RCC 7860 (cell line): Measurements from ENCODE around the gene PRF1.
"Not testable (repeated sequence)": the region's sequence is repeated elsewhere in the genome, so short reads cannot be mapped to it uniquely, and the experiment has no call there.

Source experiments
- DNase-seq: peaks from one replicate; pipeline ENCODE4 v3.0.0-alpha.2; 2015; ENCODE audit warnings: low spot score
- FAIRE-seq: peaks from 2 replicates; lab custom pipeline; 2012; peaks lifted over from hg19 to GRCh38; lab: Jason Lieb, UNC

PRF1 gene

DNA sequence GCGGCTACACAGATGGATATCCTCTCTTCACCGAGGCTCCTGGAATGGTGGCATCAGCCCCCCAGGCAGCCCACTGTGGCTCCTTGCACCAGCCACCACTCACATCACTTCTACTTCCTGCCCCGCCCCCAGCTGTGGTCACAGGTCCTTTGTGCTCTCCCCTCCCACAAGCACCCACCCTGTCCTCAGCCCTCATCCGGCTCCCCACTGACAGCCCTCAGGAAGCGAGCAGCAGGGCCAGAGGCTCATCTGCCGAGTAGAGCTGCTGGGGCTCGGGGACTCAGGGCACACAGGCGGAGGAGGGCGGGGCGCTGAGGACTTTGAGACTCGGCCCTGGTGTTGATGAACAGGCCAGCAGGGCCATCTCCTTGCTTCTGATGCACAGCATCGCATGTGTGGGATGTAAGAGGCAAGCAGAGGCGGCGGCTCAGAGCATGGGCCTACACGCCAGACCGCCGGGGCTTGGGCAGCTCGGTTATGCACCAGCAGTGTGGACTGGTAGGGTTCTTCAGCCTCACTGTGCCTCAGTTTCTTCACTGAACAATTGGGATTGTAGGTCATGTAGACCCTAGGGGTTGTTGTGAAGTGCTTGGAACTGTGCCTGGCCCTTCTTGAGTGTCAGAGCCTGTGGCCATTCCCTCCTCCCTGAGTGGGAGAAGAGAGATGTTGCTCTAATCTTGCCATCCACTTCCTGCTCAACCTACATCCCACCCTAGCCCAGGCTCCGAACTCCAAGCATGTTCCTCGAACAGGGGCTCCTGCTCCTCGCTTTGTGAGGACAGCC, at the start of gene PRF1:
PRF1 (minus strand) TSS at position 77 of the 784 bp plus-strand sequence. CDS start 1,839 bp downstream, outside the sequence.
- FAIRE-seq, result no peak
- no peak for DNase-seq

DNA sequence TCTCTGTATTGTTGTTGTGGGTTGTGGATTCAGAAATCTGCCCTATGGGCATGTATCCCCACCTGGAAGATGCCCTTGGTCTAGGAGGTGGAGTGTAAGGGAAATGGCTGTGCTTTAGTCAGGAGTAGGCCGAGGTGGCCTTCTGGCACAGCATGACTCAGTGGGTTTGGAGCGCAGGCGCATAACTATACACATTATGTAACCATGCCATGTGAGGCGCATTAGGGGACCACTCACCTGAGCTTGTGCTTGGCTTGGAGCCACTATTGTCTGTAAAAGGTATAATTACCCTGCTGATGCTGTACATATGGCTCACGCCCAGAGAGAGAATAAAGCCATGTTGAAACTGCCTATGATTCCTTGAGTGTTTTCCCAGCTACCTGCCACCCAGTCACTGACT, 49.1 kb upstream of the PRF1 start:
- FAIRE-seq (no peak), DNase-seq (no peak)

DNA sequence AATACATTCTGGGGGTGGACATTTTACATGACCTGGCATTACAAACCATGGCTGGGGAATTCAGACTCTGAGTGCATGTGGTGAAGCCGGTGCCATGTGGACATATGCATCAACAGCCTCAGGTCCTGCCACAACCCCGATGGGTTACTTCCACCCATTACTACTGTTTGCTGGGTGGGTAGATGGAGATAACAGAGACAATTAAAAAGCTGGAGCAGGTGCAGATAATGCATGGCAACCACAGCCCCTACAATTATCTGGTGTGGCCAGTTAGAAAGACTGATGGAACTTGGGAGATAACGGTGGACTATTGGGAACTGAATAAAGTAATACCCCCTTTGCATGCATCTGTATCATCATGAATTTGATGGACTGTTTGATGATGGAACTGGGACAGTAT, 48.2 kb upstream of the PRF1 start:
- DNase-seq, result no peak
- no peak for FAIRE-seq

DNA sequence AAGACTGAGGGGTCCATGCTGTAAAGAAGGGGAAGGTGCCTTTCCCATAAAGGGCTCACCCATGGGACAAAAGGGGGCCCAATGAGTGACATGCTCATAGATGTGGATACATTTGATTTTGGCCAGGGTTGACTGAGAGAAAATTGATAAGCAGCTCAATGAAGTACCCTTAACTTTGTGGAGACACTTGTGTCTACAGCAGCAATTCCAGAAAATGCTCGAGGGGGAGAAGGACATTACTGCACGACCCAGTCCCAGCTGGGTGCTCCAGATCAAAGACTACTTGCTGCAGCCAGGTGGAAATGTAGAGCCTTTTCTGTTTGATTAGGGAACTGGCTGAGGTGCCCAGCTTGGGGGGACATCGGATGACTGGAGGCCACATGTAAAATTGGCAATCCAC, 47.6 kb upstream of the PRF1 start:
- no peak for DNase-seq
- FAIRE-seq, result no peak

DNA sequence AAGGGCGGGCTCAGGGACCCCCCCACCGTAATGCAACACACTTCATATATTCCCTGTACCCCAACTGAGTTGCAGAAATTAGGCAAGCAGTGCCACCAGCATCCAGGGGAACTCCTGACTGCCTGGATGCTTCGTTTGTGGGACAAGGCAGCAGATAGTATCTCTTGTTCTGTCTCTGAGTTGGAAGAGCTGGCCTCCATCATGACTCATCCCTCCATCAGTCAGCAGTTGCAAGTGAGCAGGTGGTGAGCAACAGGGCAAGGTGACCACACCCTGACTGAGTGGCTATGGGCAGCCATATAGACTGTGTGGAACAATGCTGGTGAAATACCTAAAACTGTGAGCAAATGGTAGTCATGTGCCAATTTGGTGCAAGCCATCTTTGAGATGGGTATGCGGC, 47.0 kb upstream of the PRF1 start:
- FAIRE-seq, result no peak
- DNase-seq, result peak; percentile 64

DNA sequence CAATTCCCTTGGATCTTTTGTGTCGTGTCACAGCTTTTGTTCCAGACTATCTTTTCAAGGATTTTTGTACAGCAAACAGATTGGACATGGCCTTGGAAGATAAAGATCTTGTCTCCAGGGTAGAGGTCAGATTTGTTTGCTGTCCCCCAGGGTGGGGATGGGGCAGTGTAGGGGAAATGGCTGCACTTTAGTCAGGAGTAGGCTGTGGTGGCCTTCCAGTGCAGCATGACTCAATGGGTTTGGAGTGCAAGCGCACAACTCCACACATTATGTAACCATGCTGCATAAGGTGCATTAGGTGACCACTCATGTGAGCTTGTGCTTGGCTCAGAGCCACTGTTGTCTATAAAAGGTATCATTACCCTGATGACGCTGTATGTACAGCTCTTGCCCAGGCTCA, 45.9 kb upstream of the PRF1 start:
- DNase-seq (no peak), FAIRE-seq (no peak)

DNA sequence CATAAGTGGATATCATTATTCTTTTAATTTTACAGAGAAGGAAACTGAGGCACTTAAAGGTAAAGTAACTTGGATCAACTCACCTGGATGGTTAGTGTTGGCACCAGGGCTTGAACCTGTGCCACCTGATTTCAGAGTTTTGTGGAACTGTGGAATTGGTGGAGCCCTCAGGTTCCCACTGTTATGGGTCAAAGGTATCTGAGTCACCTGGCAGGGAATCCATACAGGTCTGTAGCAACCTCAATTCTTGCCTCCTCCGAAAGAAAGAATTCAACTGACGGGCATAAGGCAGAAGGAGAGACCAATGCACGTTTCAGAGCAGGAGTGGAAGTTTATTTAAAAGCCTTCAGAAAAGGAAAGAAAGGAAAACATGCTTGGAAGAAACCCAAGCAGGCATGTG, 44.5 kb upstream of the PRF1 start:
- no peak for FAIRE-seq
- no peak for DNase-seq

DNA sequence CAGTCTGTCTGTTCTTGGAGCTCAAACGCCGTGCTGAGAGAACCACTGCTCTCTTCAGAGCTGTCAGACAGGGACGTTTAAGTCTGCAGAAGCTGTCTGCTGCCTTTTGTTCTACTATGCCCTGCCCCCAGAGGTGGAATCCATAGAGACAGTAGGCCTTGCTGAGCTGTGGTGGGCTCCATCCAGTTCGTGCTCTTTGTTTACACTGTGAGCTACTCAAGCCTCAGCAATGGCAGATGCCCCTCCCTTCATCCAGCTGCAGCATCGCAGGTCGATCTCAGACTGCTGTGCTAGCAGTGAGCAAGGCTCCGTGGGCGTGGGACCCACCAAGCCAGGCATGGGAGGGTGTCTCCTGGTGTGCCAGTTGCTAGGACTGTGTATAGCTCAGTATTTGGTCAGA, 42.4 kb upstream of the PRF1 start:
- FAIRE-seq, result not testable (repeated sequence)

DNA sequence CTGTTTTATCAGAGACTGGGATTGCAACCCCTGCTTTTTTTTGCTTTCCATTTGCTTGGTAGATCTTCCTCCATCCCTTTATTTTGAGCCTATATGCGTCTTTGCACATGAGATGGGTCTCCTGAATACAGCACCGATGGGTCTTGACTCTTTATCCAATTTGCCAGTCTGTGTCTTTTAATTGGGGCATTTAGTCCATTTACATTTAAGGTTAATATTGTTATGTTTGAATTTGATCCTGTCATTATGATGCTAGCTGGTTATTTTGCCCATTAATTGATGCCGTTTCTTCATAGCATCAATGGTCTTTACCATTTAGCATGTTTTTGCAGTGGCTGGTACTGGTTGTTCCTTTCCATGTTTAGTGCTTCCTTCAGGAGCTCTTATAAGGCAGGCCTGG, 40.7 kb upstream of the PRF1 start:
- DNase-seq, FAIRE-seq: not testable (repeated sequence)

More for the DNA sequence above, 42.4 kb upstream of the PRF1 start:
- DNase-seq, result not testable (repeated sequence)

DNA sequence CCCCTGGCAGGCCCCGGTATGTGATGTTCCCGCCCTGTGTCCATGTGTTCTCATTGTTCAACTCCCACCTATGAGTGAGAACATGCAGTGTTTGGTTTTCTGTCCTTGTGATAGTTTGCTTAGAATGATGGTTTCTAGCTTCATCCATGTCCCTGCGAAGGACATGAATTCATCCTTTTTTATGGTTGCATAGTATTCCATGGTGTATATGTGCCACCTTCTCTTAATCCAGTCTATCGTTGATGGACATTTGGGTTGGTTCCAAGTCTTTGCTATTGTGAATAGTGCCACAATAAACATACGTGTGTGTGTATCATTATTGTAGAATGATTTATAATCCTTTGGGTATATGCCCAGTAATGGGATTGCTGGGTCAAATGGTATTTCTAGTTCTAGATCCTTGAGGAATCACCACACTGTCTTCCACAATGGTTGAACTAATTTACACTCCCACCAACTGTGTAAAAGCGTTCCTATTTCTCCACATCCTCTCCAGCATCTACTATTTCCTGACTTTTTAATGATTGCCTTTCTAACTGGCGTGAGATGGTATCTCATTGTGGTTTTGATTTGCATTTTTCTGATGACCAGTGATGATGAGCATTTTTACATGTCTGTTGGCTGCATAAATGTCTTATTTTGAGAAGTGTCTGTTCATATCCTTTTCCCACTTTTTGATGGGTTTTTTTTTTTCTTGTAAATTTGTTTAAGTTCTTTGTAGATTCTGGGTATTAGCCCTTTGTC, 37.3 kb upstream of the PRF1 start:
- not testable (repeated sequence) for FAIRE-seq, DNase-seq

DNA sequence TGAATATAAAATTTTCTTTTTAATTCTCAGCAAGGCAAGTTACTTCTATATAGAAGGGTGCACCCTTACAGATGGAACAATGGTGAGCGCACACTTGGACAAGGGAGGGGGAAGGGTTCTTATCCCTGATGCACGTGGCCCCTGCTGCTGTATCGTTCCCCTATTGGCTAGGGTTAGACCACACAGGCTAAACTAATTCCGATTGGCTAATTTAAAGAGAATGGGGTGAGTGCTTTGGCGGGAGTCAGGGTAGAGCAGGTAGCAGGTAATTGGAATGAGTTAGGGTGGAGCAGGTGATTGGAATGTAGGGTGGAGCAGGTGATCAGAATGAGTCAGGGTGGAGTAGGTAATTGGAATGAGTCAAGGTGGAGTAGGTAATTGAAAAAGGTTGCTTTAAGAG, 32.0 kb upstream of the PRF1 start:
- not testable (repeated sequence) for FAIRE-seq, DNase-seq

DNA sequence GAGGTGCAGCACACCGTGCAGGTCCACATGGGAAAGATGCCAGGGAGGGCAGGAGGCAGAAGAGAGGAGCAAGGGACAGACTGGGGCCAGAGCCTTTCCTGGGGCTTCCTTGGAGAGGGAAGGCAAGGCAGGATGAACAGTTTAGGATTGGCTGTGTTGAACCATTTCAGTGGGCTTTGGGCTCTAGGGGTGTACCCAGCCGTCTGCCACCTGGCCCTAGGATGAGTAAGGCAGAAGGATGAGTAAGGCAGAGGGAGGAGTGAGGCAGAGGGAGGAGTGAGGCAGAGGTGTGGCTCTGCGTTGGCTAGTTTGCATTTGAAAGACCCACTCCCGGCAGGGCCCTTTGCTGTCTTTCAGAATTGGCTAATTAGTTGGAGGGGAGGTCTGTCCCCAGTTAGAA, 31.5 kb upstream of the PRF1 start:
- no peak for DNase-seq
- FAIRE-seq, result no peak

DNA sequence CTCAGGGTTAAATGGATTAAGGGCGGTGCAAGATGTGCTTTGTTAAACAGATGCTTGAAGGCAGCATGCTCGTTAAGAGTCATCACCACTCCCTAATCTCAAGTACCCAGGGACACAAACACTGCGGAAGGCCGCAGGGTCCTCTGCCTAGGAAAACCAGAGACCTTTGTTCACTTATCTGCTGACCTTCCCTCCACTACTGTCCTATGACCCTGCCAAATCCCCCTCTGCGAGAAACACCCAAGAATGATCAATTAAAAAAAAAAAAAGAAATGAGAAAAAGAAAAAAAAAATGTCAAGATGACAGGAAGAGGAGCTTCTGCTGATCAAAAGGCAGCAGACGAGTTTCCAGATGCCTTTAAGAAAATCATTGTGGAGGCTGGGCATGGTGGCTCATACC, 29.2 kb upstream of the PRF1 start:
- not testable (repeated sequence) for FAIRE-seq

DNA sequence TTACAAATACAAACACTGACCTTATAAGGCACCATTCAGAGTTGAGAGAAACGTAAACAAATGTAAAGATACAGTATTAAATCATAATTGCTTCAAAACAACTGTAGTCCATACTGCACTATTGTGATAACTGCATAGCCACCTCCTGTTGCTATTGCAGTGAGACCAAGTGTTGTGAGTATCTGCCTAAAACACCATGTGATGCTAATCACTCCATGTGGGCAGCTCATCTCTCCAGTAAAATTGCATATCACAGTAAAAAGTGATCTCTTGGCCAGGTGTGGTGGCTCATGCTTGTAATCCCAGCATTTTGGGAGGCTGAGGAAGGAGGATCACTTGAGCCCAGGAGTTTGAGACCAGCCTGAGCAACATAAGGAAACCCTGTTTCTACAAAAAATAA, 26.8 kb upstream of the PRF1 start:
- DNase-seq (no peak), FAIRE-seq (no peak)

More for the DNA sequence above, 29.2 kb upstream of the PRF1 start:
- DNase-seq, result not testable (repeated sequence)

DNA sequence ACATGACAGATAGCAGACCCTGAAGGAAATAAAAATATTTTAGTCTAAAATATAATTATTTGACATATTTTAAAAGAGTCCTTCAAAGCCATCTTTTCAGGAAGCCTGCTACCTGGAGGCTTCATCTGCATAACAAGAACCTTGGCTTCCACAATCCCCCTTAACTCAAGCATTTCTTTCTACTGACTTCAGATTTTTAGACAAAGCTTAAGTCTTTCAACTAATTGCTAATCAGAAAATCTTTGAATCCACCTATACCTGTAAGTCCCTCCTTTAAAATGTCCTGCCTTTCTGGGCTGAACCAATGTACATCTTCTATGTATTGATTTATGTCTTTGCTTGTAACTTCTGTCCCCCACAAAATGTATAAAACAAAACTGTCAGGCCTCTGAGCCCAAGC, 23.5 kb upstream of the PRF1 start:
- no peak for DNase-seq
- FAIRE-seq, result no peak

DNA sequence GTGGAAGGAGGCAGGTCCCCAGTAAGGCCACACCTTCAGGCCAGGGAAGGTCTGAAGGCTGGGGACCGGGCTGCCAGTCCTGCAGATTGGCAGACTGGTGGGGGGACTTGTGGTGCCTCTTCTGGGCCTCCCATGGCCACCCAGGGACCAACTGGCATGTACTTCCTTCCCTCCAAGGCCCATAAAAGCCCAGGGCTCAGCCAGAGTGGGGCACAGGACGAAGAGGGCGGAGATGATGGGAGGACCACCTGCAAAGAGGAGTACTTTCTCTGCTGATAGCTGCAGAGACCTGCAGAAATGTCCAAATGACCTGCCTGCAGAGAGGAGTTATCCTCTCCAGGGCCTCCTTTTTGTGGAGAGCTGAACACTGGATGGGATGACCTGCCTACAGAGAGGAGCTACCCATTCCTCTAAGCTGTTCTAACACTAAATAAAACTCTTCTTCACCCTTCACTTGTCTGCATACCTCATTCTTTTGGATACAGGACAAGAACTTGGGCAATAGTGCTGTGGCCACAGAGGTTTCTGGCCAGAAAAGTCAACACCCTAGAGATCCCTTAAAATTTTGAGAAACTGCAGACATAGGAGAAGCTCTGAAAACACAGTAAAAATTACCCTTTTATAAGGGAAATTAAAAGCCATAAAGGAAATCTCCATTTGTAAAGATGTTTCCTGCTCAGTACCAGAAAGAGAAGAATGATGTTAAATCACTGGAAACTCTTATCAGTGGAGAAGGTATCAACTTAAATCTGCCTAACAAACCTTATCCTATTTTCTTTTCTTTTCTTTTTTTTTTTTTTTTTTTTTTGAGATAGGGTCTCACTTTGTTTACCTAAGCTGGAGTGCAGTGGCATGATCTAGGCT, 20.7 kb upstream of the PRF1 start:
- FAIRE-seq (no peak), DNase-seq (no peak)

DNA sequence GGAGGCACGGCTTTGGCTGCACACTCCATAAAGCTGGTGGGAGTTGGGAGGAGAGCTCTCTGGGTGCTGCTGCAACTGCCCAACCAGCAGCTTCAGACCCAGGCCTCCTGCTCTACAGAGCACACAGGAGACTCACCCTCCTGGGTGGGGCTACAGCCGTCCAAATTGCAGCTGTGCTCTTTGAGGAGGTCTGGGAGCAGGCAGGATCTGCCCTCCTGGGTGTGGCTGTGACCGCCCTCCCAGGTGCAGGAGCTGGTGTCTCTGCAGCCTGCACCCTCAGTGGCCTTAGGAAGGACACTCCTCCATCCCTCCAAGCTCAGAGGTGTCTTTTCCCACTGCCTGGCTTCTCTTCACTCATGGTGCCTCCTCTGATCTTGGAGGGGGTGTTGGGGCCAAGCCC, 20.0 kb upstream of the PRF1 start:
- DNase-seq, result no peak

DNA sequence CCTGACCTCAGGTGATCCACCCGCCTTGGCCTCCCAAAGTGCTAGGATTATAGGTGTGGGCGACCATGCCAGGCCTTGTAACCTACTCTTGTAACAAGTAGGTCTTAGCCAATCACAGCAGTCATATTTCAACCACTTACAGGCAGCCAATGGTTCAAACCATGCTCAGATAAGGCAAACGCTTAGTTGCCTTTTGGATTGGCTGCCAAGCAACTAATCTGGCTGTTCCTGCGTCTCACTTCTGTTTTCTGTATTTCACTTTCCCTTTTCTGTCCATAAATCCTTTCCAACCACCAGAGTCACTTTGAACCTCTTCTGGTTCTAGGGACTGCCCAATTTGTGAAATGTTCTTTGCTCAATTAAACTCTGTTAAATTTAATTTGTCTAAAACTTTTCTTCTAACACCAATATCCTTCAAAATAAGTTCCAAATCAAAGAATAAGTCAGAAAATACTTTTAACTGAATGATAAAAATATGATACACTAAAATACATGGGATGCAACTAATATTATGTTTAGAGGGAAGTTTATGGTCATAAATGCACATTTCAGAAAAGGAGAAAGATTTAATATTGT, 19.1 kb upstream of the PRF1 start:
- no peak for FAIRE-seq
- DNase-seq, result no peak

More for the DNA sequence above, 20.0 kb upstream of the PRF1 start:
- no peak for FAIRE-seq

DNA sequence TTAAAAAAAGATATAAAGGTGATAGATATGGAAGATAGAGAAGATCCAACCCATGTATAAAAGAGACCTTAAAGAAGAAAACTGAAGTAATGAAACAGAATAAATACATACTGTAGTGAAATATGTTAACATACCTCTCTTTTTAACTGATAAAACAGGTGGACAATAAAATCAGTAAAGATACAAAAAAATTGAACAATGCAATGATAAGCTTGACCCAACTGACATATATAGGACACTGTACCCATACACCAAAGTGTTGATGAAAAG, 17.4 kb upstream of the PRF1 start:
- no peak for FAIRE-seq
- no peak for DNase-seq

DNA sequence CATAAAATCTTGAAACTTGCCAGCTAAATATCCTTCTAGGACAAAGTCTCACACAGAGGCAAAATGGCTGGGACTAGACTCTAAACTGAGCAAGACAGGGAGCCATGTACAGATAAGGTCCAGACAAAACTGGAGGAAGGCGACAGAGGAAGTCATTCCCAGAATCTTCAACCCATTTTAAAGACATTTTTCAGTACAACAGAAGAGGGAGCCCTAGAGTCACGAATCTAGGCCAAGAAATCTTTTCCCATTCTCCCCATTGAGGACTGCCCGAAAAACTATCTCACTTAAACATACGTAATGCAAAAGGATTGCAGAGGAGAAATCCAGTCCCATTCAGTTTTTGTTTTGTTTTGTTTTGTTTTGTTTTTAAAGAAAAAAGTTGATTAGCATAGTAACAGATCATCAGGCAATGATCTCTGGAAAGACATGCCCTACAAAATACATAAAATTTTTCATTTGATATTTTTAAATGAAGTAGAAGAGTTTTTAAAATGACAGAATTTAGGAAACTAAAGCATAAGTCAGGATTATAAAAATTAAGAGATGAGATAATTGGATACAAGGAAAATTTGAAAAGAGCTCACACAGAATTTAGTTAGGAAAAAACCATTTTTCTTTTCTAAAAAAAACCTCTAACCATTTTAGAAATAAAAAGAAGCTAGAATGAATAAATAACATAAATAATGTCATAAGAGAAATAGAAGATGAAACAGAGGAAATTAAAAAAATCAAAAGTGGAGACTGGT, 16.9 kb upstream of the PRF1 start:
- DNase-seq (peak; percentile 49), FAIRE-seq (peak; percentile 43)
